K562 (cell line): Measurements from ENCODE around the gene CPOX. TPM values are rescaled to one million over a fixed set of nuclear protein-coding genes. Genes with fewer than 3 reads are reported as not detected.
A peak's percentile ranks its signal among the peaks of the same experiment; 100 is the strongest.

ENCODE experiments used
- ATAC-seq: fragments of 200-7000 bp; cut with Tn5 transposase; 3 replicates; pipeline ENCODE4 v1.9.1; 2020; ENCODE audit warnings: moderate library complexity
- BruUV-seq: library from RNA; stranded (reverse); fragments of 400-500 nt; replicated peaks from 2 replicates; lab custom pipeline; 2021; lab: Mats Ljungman, UMichigan
- CTCF ChIA-PET: fragments of 300-600 bp; formaldehyde crosslinking; extraction: SDS; loops from one replicate; lab custom pipeline; 2021; ENCODE audit warnings: low intra/inter-chr PET ratio; lab: Yijun Ruan, JAX
- POLR2A ChIA-PET: fragments of 300-600, 350-650 bp; sonication (Branson Sonifier 250); formaldehyde crosslinking; extraction: SDS; loops from one replicate; lab custom pipeline; 2021; ENCODE audit warnings: antibody characterized with exemption, inconsistent platforms; lab: Yijun Ruan, JAX
- DNase-seq, 4 experiments: peaks; one replicate each; pipeline versions ENCODE4 v3.0.0 to v3.0.0-alpha.2; 2011 to 2018; ENCODE audit warnings: low spot score in 3 of 4, mixed read lengths in 3 of 4; ENCODE audit errors: extremely low read depth in 1 of 4
- FAIRE-seq: peaks from 2 replicates; lab custom pipeline; 2011; peaks lifted over from hg19 to GRCh38; lab: Jason Lieb, UNC
- H2AFZ ChIP-seq: 2 replicates; pipeline ENCODE4 v1.6.0; 2011; ENCODE audit warnings: low read depth, low read length, control low read depth, inconsistent platforms
- H3K27ac ChIP-seq: fragments of 200-600 bp; 3 replicates; pipeline ENCODE4 v1.8.0; 2011; ENCODE audit warnings: low read depth, mild to moderate bottlenecking, control low read depth, inconsistent platforms, low read length, moderate library complexity, mixed read lengths; ENCODE audit errors: extremely low read depth
- H3K27me3 ChIP-seq, 2 experiments: fragments of 300-600 bp in 1 of 2; 2 replicates in 1 of 2; 3 replicates in 1 of 2; pipeline versions ENCODE4 v1.6.0 to v1.8.0; 2011; ENCODE audit warnings: inconsistent platforms in 2 of 2, low read length in 2 of 2, mild to moderate bottlenecking in 1 of 2, mixed read lengths in 1 of 2, moderate library complexity in 1 of 2; ENCODE audit not compliant: control insufficient read depth in 2 of 2, insufficient read depth in 2 of 2
- H3K36me3 ChIP-seq: fragments of 300-600 bp; 3 replicates; pipeline ENCODE4 v1.8.0; 2011; ENCODE audit warnings: mild to moderate bottlenecking, low read length, inconsistent platforms; ENCODE audit not compliant: control insufficient read depth, insufficient read depth
- H3K4me1 ChIP-seq, 2 experiments: fragments of 200-600 bp in 1 of 2; replicated peaks in 1 of 2; 2 replicates in 1 of 2; 3 replicates in 1 of 2; pipeline versions ENCODE4 v1.5.1 to v1.8.0; 2011; ENCODE audit warnings: inconsistent platforms in 2 of 2, low read length in 2 of 2, mild to moderate bottlenecking in 1 of 2, mixed read lengths in 1 of 2, moderate library complexity in 1 of 2; ENCODE audit not compliant: control insufficient read depth in 2 of 2, insufficient read depth in 2 of 2
- H3K4me2 ChIP-seq: 2 replicates; pipeline ENCODE4 v1.6.1; 2011; ENCODE audit warnings: low read length, control low read depth, inconsistent platforms, mixed read lengths; ENCODE audit not compliant: insufficient read depth
- H3K4me3 ChIP-seq: fragments of 200-600 bp; sonication (generic), shearing (Covaris generic); 2 replicates; pipeline ENCODE4 v1.5.1; 2016; ENCODE audit warnings: control low read depth, inconsistent platforms
- H3K79me2 ChIP-seq: fragments of 200-600 bp; 3 replicates; pipeline ENCODE4 v1.8.0; 2011; ENCODE audit warnings: low read length, inconsistent platforms; ENCODE audit not compliant: control insufficient read depth, insufficient read depth
- H3K9ac ChIP-seq, 2 experiments: 2 replicates each; pipeline versions ENCODE4 v1.6.0 to v1.6.1; 2011; ENCODE audit warnings: low read depth in 2 of 2, low read length in 2 of 2, control low read depth in 1 of 2, inconsistent platforms in 1 of 2, mild to moderate bottlenecking in 1 of 2, mixed read lengths in 1 of 2; ENCODE audit not compliant: insufficient read depth in 1 of 2
- H3K9me1 ChIP-seq: one replicate; pipeline ENCODE4 v1.6.0; 2011; ENCODE audit warnings: inconsistent platforms, mild to moderate bottlenecking, low read length, moderate library complexity; ENCODE audit not compliant: control insufficient read depth, insufficient read depth
- H3K9me3 ChIP-seq: replicated peaks from 2 replicates; pipeline ENCODE4 v1.5.1; 2011; ENCODE audit warnings: low read depth, low read length, inconsistent platforms; ENCODE audit not compliant: control insufficient read depth, insufficient read depth
- H4K20me1 ChIP-seq: replicated peaks from 2 replicates; pipeline ENCODE4 v1.6.1; 2011; ENCODE audit warnings: low read length, inconsistent platforms, mixed read lengths; ENCODE audit not compliant: control insufficient read depth, insufficient read depth
- HMBOX1 ChIP-seq: sonication (generic); IDR thresholded peaks from 2 replicates; pipeline ENCODE4 v1.6.1; 2016
- KDM2B ChIP-seq: fragments of 250-450 bp; sonication (Bioruptor Pico); IDR thresholded peaks from 2 replicates; pipeline ENCODE4 v1.8.0; 2021; ENCODE audit warnings: mild to moderate bottlenecking, moderate library complexity
- MGA ChIP-seq: fragments of 450-650 bp; IDR thresholded peaks from 2 replicates; pipeline ENCODE4 v1.6.1; 2016; ENCODE audit warnings: mild to moderate bottlenecking, moderate library complexity
- NCOA2 ChIP-seq, 2 experiments: fragments of 450-650 bp; IDR thresholded peaks; 2 replicates each; pipeline ENCODE4 v1.6.1; 2018; ENCODE audit warnings: mild to moderate bottlenecking in 2 of 2, moderate library complexity in 1 of 2; ENCODE audit not compliant: partially characterized antibody in 2 of 2
- SMARCC2 ChIP-seq: fragments of 450-650 bp; IDR thresholded peaks from 2 replicates; pipeline ENCODE4 v1.6.1; 2017; ENCODE audit warnings: antibody characterized with exemption, moderate library complexity, mild to moderate bottlenecking, low read depth
- TAL1 ChIP-seq: fragments of 450-650 bp; IDR thresholded peaks from 2 replicates; pipeline ENCODE4 v1.6.1; 2016; ENCODE audit warnings: mild to moderate bottlenecking
- TEAD1 ChIP-seq, 2 experiments: fragments of 450-650 bp in 1 of 2; sonication (generic) in 1 of 2; formaldehyde crosslinking; IDR thresholded peaks; 2 replicates each; pipeline versions ENCODE4 v1.4.0 to v1.8.0; 2020 to 2022; ENCODE audit warnings: mild to moderate bottlenecking in 2 of 2, missing genetic modification reagents in 1 of 2
- USF1 ChIP-seq: sonication (generic); formaldehyde crosslinking; IDR thresholded peaks from 2 replicates; pipeline ENCODE4 v1.9.0; 2022; ENCODE audit warnings: mild to moderate bottlenecking, missing genetic modification reagents
- ZNF212 ChIP-seq: fragments of 450-650 bp; formaldehyde crosslinking; IDR thresholded peaks from 2 replicates; pipeline ENCODE4 v1.4.0; 2020; ENCODE audit warnings: mild to moderate bottlenecking
- ZNF347 ChIP-seq: fragments of 450-650 bp; formaldehyde crosslinking; IDR thresholded peaks from 2 replicates; pipeline ENCODE4 v1.4.0; 2020; ENCODE audit warnings: low read depth, mild to moderate bottlenecking, moderate library complexity
- WGBS: fragments of 100-300 bp; shearing (Covaris generic); methylation state at CpG from one replicate; pipeline ENCODE4 v1.1.6; 2016; ENCODE audit warnings: low coverage, mixed read lengths; ENCODE audit not compliant: insufficient coverage; ENCODE audit errors: missing lambda C conversion rate; 5-methylcytosine and 5-hydroxymethylcytosine counted together
- in situ Hi-C: fragments of 300-500 bp; cut with MboI; formaldehyde crosslinking; loops from 4 replicates; pipeline ENCODE4 v1.15.0; 2018; ENCODE audit warnings: inconsistent platforms, mixed read lengths
- intact Hi-C: fragments of 100-400 bp; cut with micrococcal nuclease; formaldehyde crosslinking; loops from 2 replicates; pipeline ENCODE4 v1.14.2; 2022
- polyA plus RNA-seq, 8 experiments: library from polyadenylated mRNA; depleted of rRNA in 4 of 8; stranded (reverse) in 5 of 8; unstranded in 3 of 8; fragments of >200 nt; fragmentation: Nextera tagmentation in 2 of 8; fragmentation: Illumina TruSeq in 1 of 8; extraction: Ambion mirVana in 2 of 8; extraction: Trizol in 1 of 8; gene quantifications; 2 replicates each; pipeline versions ENCODE4 v1.2.1 to v1.2.3, GENCODE V29; 2011 to 2014; ENCODE audit warnings: inconsistent platforms in 1 of 8, missing spikeins in 1 of 8
- total RNA-seq, 7 experiments: library from RNA; depleted of rRNA in 6 of 7; stranded (reverse); fragments of >200 nt in 6 of 7; fragmentation: Illumina TruSeq in 2 of 7; extraction: Trizol in 2 of 7; gene quantifications; 2 replicates each; pipeline versions ENCODE4 v1.2.1 to v1.2.3, GENCODE V29; 2011 to 2021; ENCODE audit warnings: low replicate concordance in 1 of 7

The CPOX gene
- total and polyA plus RNA-seq, 9 of the 15 experiments (the other 6 are each of a cell fraction or from before 2014, with no cell fraction given), result 14.6 to 82.1 (median 24.8) TPM

- no peak for DNase-seq
- H3K9me3 ChIP-seq, result no peaks in the 10 kb centered on the region; the same call in 1 of the 2 replicates
- no peak for ATAC-seq
- H3K4me2 ChIP-seq, result no peak overlapping the region
- intact Hi-C loops (no loop called here), in situ Hi-C loops (loop anchor here (5.0 kb wide), 1 partner anchor 211 kb away; no protein-coding TSS in a partner anchor)
- no TSS peak for BruUV-seq
- peaks cover 0 to 2% of the 10 kb centered on the region in 2 experiments; a peak in 2 of 5 replicates for H3K4me1 ChIP-seq
- WGBS, result 21% methylated on average over 2 of the region's 2 CpGs
- H3K9me1 ChIP-seq, result no peaks in the 10 kb centered on the region
- H2AFZ ChIP-seq, result 0 out of 2 replicates have a peak overlapping the region, but pooled peaks have one; percentile 32
- no peak overlapping the region for H3K9ac ChIP-seq
- H3K4me3 ChIP-seq, result no peak overlapping the region
- H3K27me3 ChIP-seq, result no peaks in the 10 kb centered on the region
- no peak for FAIRE-seq
- H3K36me3 ChIP-seq, result no peaks in the 10 kb centered on the region
- H4K20me1 ChIP-seq, result no peaks in the 10 kb centered on the region
- no peak overlapping the region for H3K27ac ChIP-seq
- H3K79me2 ChIP-seq, result no peaks in the 10 kb centered on the region
- ChIA-PET CTCF (interaction anchor here (2.1 kb wide), 1 partner anchor 211 kb away, joined by 15 read pairs; no protein-coding TSS in a partner anchor), POLR2A (interaction anchor here (0.7 kb wide), 1 partner anchor 93 kb away, joined by 3 read pairs; no protein-coding TSS in a partner anchor)
- TF ChIP-seq KDM2B, result no peak
- no peak for TF ChIP-seq HMBOX1
- TF ChIP-seq MGA, result no peak
- TF ChIP-seq ZNF347 (CRISPR knock-in tag), result no peak
- no peak for TF ChIP-seq TEAD1 (CRISPR knock-in tag; IDR thresholded peaks at IDR 0.05)
- no peak for TF ChIP-seq ZNF212 (CRISPR knock-in tag)
- TF ChIP-seq TAL1, result no peak
- TF ChIP-seq USF1 (CRISPR knock-in tag), result no peak
- TF ChIP-seq NCOA2 (IDR thresholded peaks at IDR 0.05; ENCODE audit: partially characterized antibody in 2 of 2), result no peak
- no peak for TF ChIP-seq SMARCC2
Measured at GRCh38 chr3:98601180-98601579, 7.8 kb upstream of the CPOX start.
